Measurements from ENCODE around the gene PDXDC1.
"Not testable (repeated sequence)": the region's sequence is repeated elsewhere in the genome, so short reads cannot be mapped to it uniquely, and the experiment has no call there.

The PDXDC1 gene

DNA sequence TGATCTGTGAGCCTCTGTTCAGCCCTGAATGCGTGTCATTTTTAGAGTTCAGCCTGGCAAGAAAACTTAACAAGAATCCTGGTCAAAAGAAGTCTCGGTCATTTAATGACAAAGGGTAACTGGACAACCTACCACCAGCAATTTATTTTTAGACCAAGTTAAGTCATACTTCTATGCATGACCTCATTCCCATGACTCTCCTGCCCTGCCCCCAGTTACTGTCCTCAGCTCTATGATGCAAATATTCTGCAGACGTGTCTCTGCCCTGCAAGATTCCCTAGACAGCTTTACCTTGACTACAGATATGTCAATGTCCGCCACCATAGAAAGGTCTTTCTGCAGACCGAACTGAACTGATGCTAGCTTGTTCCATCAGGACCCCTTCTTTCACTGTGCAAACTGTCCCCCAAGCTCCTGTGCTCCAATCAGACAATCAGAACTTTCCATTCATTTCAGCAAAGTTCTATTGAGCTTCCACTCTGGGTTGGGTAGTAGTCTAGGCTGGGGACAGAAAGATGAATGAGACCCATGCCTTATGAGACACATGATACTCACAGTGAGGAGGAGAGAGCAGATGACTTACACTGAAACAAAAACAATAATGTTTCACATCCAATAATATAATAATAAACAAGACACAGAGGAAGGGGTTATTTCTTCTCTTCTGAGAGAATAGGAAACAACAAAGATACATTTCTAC is 194.3 kb downstream of the PDXDC1 start:
- not testable (repeated sequence) for DNase-seq

DNA sequence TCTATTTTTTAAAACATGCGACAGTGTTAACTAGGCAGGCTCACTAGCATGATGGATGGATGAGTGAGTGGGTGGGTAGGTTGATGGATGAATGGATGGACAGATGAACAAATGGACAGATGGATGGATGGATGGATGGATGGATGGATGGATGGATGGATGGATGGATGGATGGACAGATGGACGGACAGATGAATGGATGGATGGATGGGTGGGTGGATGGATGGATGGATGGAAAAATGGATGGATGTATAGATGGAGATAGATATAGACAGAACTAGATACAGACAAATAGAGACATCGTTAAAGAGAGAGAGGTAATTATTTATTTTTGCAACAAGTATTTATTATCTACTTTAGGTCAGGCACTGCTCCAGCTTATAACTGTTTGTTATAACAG is 205.1 kb downstream of the PDXDC1 start:
- not testable (repeated sequence) for DNase-seq

DNA sequence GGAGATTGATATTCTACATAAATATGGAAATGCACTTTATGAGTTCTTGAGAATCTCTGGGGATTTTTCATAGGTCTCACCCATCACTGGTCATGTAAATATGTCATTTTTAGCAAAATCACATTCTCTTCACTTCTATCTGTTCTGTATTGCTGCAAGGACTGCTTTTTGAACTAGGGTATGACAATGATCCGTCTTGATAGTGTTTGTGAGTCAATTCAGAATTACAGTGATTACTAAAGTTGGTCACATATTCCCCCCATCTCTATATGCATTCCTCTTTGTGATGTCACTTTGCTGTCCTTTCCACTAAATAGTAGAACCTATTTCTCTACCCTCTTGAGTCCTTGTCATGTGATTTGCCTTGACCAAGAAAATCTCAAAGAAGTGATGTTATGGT is 206.1 kb downstream of the PDXDC1 start:
- not testable (repeated sequence) for DNase-seq

DNA sequence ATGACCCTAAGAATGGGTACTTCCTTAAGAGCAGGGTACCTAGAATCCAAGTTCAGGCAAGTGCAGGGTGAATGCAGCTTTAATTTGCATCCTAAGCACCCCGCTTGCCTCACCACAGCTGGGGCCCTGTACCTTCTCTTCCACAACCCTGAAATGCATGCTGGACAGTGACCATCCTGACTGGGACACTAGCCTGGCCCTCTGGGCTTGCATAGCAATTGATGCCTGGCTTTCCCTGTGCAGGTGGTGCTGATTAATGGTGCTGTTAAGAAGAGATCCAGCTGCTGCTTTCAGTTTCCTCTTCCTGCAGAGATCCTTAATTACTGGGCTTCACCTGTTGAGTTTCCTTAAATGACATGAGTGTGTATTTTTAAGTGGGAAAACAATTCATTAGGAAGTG is 209.2 kb downstream of the PDXDC1 start:
- not testable (repeated sequence) for DNase-seq
